B cell (primary cell): Measurements from ENCODE around the gene EBLN1. TPM values are rescaled to one million over a fixed set of nuclear protein-coding genes. Genes with fewer than 3 reads are reported as not detected.

ENCODE experiments used
- ATAC-seq: fragments of 200-7000 bp; cut with Tn5 transposase; one replicate; pipeline ENCODE4 v1.10.0; 2021; ENCODE audit warnings: low read depth, mild to moderate bottlenecking, moderate number of reproducible peaks, moderate library complexity
- CTCF ChIA-PET: fragments of 350-600 bp; sonication (Branson Sonifier 250); formaldehyde crosslinking; loops from one replicate; lab custom pipeline; 2021; ENCODE audit warnings: antibody characterized with exemption, inconsistent platforms; lab: Charles Lee
- POLR2A ChIA-PET: fragments of 350-600 bp; sonication (Branson Sonifier 250); formaldehyde crosslinking; loops from one replicate; lab custom pipeline; 2021; ENCODE audit warnings: antibody characterized with exemption; lab: Charles Lee
- DNase-seq: peaks from one replicate; pipeline ENCODE4 v3.0.0; 2013
- H2AFZ ChIP-seq: 2 replicates; pipeline ENCODE4 v1.6.1; 2012; ENCODE audit warnings: mild to moderate bottlenecking, low read depth, low read length; ENCODE audit not compliant: insufficient read depth, poor library complexity, severe bottlenecking
- H3K27ac ChIP-seq, 2 donors: 1 replicate in 1 of 2; 2 replicates in 1 of 2; pipeline ENCODE4 v1.5.1; 2012 to 2013; ENCODE audit warnings: low read length in 2 of 2, mild to moderate bottlenecking in 2 of 2, moderate library complexity in 1 of 2
- H3K27me3 ChIP-seq, 4 experiments: fragments of 200-600 bp in 1 of 4; sonication (generic) in 1 of 4; replicated peaks in 1 of 4; 1 replicate in 2 of 4; 2 replicates in 2 of 4; pipeline versions ENCODE4 v1.6.1 to v1.7.0; 2013 to 2016; ENCODE audit warnings: low read length in 3 of 4, mild to moderate bottlenecking in 2 of 4, mixed read lengths in 1 of 4, moderate library complexity in 1 of 4; ENCODE audit not compliant: insufficient read depth in 4 of 4, control insufficient read depth in 3 of 4; ENCODE audit errors: control extremely low read depth in 1 of 4
- H3K36me3 ChIP-seq, 2 experiments: replicated peaks in 1 of 2; 1 replicate in 1 of 2; 2 replicates in 1 of 2; pipeline versions ENCODE4 v1.6.1 to v1.7.1; 2013; ENCODE audit warnings: low read length in 1 of 2; ENCODE audit not compliant: insufficient read depth in 2 of 2, control insufficient read depth in 1 of 2; ENCODE audit errors: control extremely low read depth in 1 of 2, extremely low read depth in 1 of 2
- H3K4me1 ChIP-seq, 2 donors: fragments of 200-600 bp in 1 of 2; sonication (generic) in 1 of 2; 1 replicate in 1 of 2; 2 replicates in 1 of 2; pipeline versions ENCODE4 v1.5.1 to v1.6.1; 2013 to 2017; ENCODE audit warnings: low read length in 2 of 2; ENCODE audit not compliant: control insufficient read depth in 2 of 2, insufficient read depth in 2 of 2
- H3K4me2 ChIP-seq: replicated peaks from 2 replicates; pipeline ENCODE3; 2012; ENCODE audit warnings: mild to moderate bottlenecking, low read depth, low read length; ENCODE audit not compliant: poor library complexity, severe bottlenecking
- H3K4me3 ChIP-seq, 5 experiments: fragments of 200-600 bp in 1 of 5; sonication (generic) in 1 of 5; 1 replicate in 3 of 5; 2 replicates in 2 of 5; pipeline versions ENCODE4 v1.5.1 to v1.7.0; 2011 to 2016; ENCODE audit warnings: low read length in 4 of 5, mild to moderate bottlenecking in 4 of 5, low read depth in 2 of 5, control low read depth in 1 of 5, moderate library complexity in 1 of 5; ENCODE audit not compliant: insufficient read depth in 1 of 5; ENCODE audit errors: control extremely low read depth in 1 of 5, extremely low read depth in 1 of 5
- H3K79me2 ChIP-seq: fragments of 200-600 bp; sonication (generic); one replicate; pipeline ENCODE4 v1.6.0; 2016; ENCODE audit warnings: low read length; ENCODE audit not compliant: control insufficient read depth, insufficient read depth
- H3K9ac ChIP-seq: fragments of 200-600 bp; sonication (generic); 2 replicates; pipeline ENCODE4 v1.6.1; 2017; ENCODE audit warnings: mild to moderate bottlenecking, low read length, moderate library complexity
- H3K9me3 ChIP-seq, 3 donors: one replicate each; pipeline versions ENCODE4 v1.6.1 to v1.7.1; 2013; ENCODE audit warnings: low read length in 2 of 3; ENCODE audit not compliant: control insufficient read depth in 2 of 3, insufficient read depth in 1 of 3; ENCODE audit errors: control extremely low read depth in 1 of 3
- H4K20me1 ChIP-seq: 2 replicates; pipeline ENCODE4 v1.6.0; 2012; ENCODE audit warnings: mild to moderate bottlenecking, low read length; ENCODE audit not compliant: insufficient read depth, control insufficient read depth, poor library complexity, severe bottlenecking
- H3K27ac Mint-ChIP-seq: one replicate; pipeline ENCODE4 v1.8.0; 2021; ENCODE audit warnings: mixed read lengths
- H3K27me3 Mint-ChIP-seq: one replicate; pipeline ENCODE4 v1.8.0; 2021; ENCODE audit warnings: mixed read lengths
- H3K4me1 Mint-ChIP-seq: one replicate; pipeline ENCODE4 v1.8.0; 2021; ENCODE audit warnings: mixed read lengths
- H3K4me3 Mint-ChIP-seq: one replicate; pipeline ENCODE4 v1.8.0; 2021; ENCODE audit warnings: mixed read lengths
- H3K9me3 Mint-ChIP-seq: one replicate; pipeline ENCODE4 v1.8.0; 2022; ENCODE audit warnings: mixed read lengths; ENCODE audit not compliant: insufficient read depth
- CTCF ChIP-seq: fragments of 200-600 bp; IDR thresholded peaks from one replicate; pipeline ENCODE4 v1.8.0; 2022; ENCODE audit warnings: antibody characterized with exemption, mild to moderate bottlenecking
- EZH2 ChIP-seq: IDR thresholded peaks from 2 replicates; pipeline ENCODE4 v1.6.1; 2012; ENCODE audit warnings: borderline replicate concordance, low read depth, mild to moderate bottlenecking, moderate library complexity, low read length; ENCODE audit not compliant: insufficient read depth, poor library complexity, severe bottlenecking
- WGBS: methylation state at CpG from one replicate; pipeline ENCODE4 v1.1.5; 2013; ENCODE audit warnings: missing lambda C conversion rate; ENCODE audit not compliant: insufficient coverage; 5-methylcytosine and 5-hydroxymethylcytosine counted together
- intact Hi-C: fragments of 100-400 bp; cut with micrococcal nuclease; formaldehyde crosslinking; loops from one replicate; pipeline ENCODE4 v1.10.0; 2022
- polyA plus RNA-seq: library from polyadenylated mRNA; depleted of rRNA; stranded (reverse); fragments of >200 nt; gene quantifications from 2 replicates; pipeline ENCODE4 v1.2.3, GENCODE V29; 2012
- total RNA-seq, 2 donors: library from RNA; stranded (reverse); fragments of 120-200 nt in 1 of 2; gene quantifications; 1 replicate in 1 of 2; 2 replicates in 1 of 2; pipeline versions ENCODE4 v1.2.3 to v1.2.4, GENCODE V29; 2013 to 2022

The EBLN1 gene
- total and polyA plus RNA-seq, 2 donors (not counting 1 experiment from before 2014, with no cell fraction given): not detected

GRCh38 chr10:22258471-22258870, 40.7 kb upstream of the EBLN1 start:
- Histone ChIP-seq H4K20me1 (no peaks in the 10 kb centered on the region), H2AFZ (no peak overlapping the region), H3K4me3 (no peak overlapping the region), H3K4me1 (peaks cover 5 to 11% of the 10 kb centered on the region in 2 donors), H3K36me3 (no peaks in the 10 kb centered on the region), H3K9me3 (no peaks in the 10 kb centered on the region), H3K79me2 (no peaks in the 10 kb centered on the region), H3K27ac (no peak overlapping the region), H3K4me2 (no peak overlapping the region), H3K9ac (no peak overlapping the region), H3K27me3 (peaks cover 0 to 10% (median 2%) of the 10 kb centered on the region in 4 experiments)
- peaks cover 14% of the 10 kb centered on the region for H3K27me3 Mint-ChIP-seq
- no peak overlapping the region for H3K27ac Mint-ChIP-seq
- CTCF ChIA-PET: interaction anchor here (0.6 to 1.2 kb wide), 7 partner anchors 61 to 776 kb away, joined by 3 to 4 read pairs (median 3); no protein-coding TSS in a partner anchor
- H3K4me3 Mint-ChIP-seq: no peak overlapping the region
- 88% methylated on average over 2 of the region's 3 CpGs for WGBS
- DNase-seq (no peak), ATAC-seq (no peak)
- no peak for TF ChIP-seq CTCF
- no peak for TF ChIP-seq EZH2
- POLR2A ChIA-PET: interaction anchor here (0.7 to 1.0 kb wide), 3 partner anchors 29 to 261 kb away, joined by 3 to 5 read pairs (median 5); no protein-coding TSS in a partner anchor
- no peaks in the 10 kb centered on the region for H3K9me3 Mint-ChIP-seq
- peaks cover 17% of the 10 kb centered on the region for H3K4me1 Mint-ChIP-seq
- intact Hi-C loops: loop anchor here (10.0 kb wide), 3 partner anchors 456 to 1176 kb away; partner anchors contain the start of genes OTUD1 and PIP4K2A

GRCh38 chr10:22253580-22253882, 35.7 kb upstream of the EBLN1 start:
- CTCF ChIA-PET: interaction anchor here (0.7 to 3.3 kb wide), 8 partner anchors 24 to 758 kb away, joined by 3 to 25 read pairs (median 4); partner anchors contain the start of gene COMMD3
- Histone ChIP-seq H3K36me3 (no peaks in the 10 kb centered on the region), H3K4me2 (peak overlapping the region; percentile 85), H3K79me2 (no peaks in the 10 kb centered on the region), H3K27ac (peak overlapping the region; percentile 95 to 97), H3K9ac (peak overlapping the region; percentile 87), H4K20me1 (no peaks in the 10 kb centered on the region), H2AFZ (peak overlapping the region; percentile 95), H3K27me3 (peaks cover 0 to 3% (median under 1%) of the 10 kb centered on the region in 4 experiments), H3K4me1 (peaks cover 9 to 15% of the 10 kb centered on the region in 2 donors), H3K9me3 (no peaks in the 10 kb centered on the region), H3K4me3 (peak overlapping the region in 4 of 5 experiments; percentile 77 to 94 (median 85))
- Mint-ChIP-seq H3K4me1 (peaks cover 29% of the 10 kb centered on the region), H3K4me3 (peak overlapping the region; percentile 91), H3K27ac (peak overlapping the region; percentile 97), H3K9me3 (no peaks in the 10 kb centered on the region), H3K27me3 (peaks cover 4% of the 10 kb centered on the region)
- peak; percentile 80 for DNase-seq
- intact Hi-C loops: loop anchor here (1.0 to 10.0 kb wide), 6 partner anchors 63 to 1181 kb away; partner anchors contain the start of genes COMMD3, OTUD1, PIP4K2A and SKIDA1
- TF ChIP-seq EZH2: no peak
- no peak for TF ChIP-seq CTCF
- POLR2A ChIA-PET: interaction anchor here (0.8 to 3.5 kb wide), 6 partner anchors 25 to 250 kb away, joined by 3 to 27 read pairs (median 12); partner anchors contain the start of genes BMI1, COMMD3 and DNAJC1
- WGBS: 8% methylated on average over 23 of the region's 24 CpGs
- peak; percentile 22 for ATAC-seq
